CD8-positive, alpha-beta memory T cell (primary cell): ENCODE data around the gene COX10. TPM values are rescaled to one million over a fixed set of nuclear protein-coding genes. Genes with fewer than 3 reads are reported as not detected.
A peak's percentile ranks its signal among the peaks of the same experiment; 100 is the strongest.

Source experiments
- CTCF ChIA-PET: fragments of 350-600 bp; sonication (Branson Sonifier 250); formaldehyde crosslinking; loops from one replicate; lab custom pipeline; 2021; ENCODE audit warnings: antibody characterized with exemption; lab: Charles Lee
- POLR2A ChIA-PET: fragments of 350-600 bp; sonication (Branson Sonifier 250); formaldehyde crosslinking; loops from one replicate; lab custom pipeline; 2021; ENCODE audit warnings: antibody characterized with exemption; lab: Charles Lee
- DNase-seq, 5 donors: peaks; one replicate each; pipeline versions ENCODE4 v3.0.0 to v3.0.0-alpha.2; 2020 to 2022; ENCODE audit warnings: mixed read lengths in 1 of 5
- H3K27ac ChIP-seq: one replicate; pipeline ENCODE4 v1.7.0; 2013; ENCODE audit warnings: low read depth, mild to moderate bottlenecking, low read length, moderate library complexity
- H3K27me3 ChIP-seq: 2 replicates; pipeline ENCODE4 v1.7.0; 2013; ENCODE audit warnings: low read length, mild to moderate bottlenecking; ENCODE audit not compliant: insufficient read depth, poor library complexity, severe bottlenecking
- H3K36me3 ChIP-seq: 2 replicates; pipeline ENCODE4 v1.7.0; 2013; ENCODE audit warnings: mild to moderate bottlenecking, low read length, moderate library complexity; ENCODE audit not compliant: insufficient read depth
- H3K4me1 ChIP-seq: 2 replicates; pipeline ENCODE4 v1.7.0; 2013; ENCODE audit warnings: mild to moderate bottlenecking, low read length, moderate library complexity; ENCODE audit not compliant: insufficient read depth
- H3K4me3 ChIP-seq: 2 replicates; pipeline ENCODE4 v1.7.0; 2013; ENCODE audit warnings: mild to moderate bottlenecking, low read length
- H3K9me3 ChIP-seq: 2 replicates; pipeline ENCODE4 v1.7.0; 2013; ENCODE audit warnings: mild to moderate bottlenecking, low read length
- H3K27ac Mint-ChIP-seq, 8 donors: one replicate each; pipeline ENCODE4 v1.8.0; 2020 to 2021; ENCODE audit warnings: mixed read lengths in 8 of 8, mild to moderate bottlenecking in 6 of 8, inconsistent platforms in 3 of 8, moderate library complexity in 3 of 8
- H3K27me3 Mint-ChIP-seq, 2 donors: one replicate each; pipeline ENCODE4 v1.8.0; 2020 to 2021; ENCODE audit warnings: mixed read lengths in 2 of 2, mild to moderate bottlenecking in 1 of 2, moderate library complexity in 1 of 2
- H3K36me3 Mint-ChIP-seq, 3 donors: one replicate each; pipeline ENCODE4 v1.8.0; 2020 to 2021; ENCODE audit warnings: mixed read lengths in 3 of 3, inconsistent platforms in 1 of 3, mild to moderate bottlenecking in 1 of 3
- H3K4me1 Mint-ChIP-seq, 3 donors: one replicate each; pipeline ENCODE4 v1.8.0; 2020 to 2021; ENCODE audit warnings: mixed read lengths in 3 of 3, inconsistent platforms in 1 of 3, mild to moderate bottlenecking in 1 of 3
- H3K4me3 Mint-ChIP-seq, 7 donors: one replicate each; pipeline ENCODE4 v1.8.0; 2020 to 2021; ENCODE audit warnings: mixed read lengths in 7 of 7, mild to moderate bottlenecking in 6 of 7, moderate library complexity in 4 of 7, inconsistent platforms in 2 of 7
- H3K9me3 Mint-ChIP-seq, 5 donors: one replicate each; pipeline ENCODE4 v1.8.0; 2020 to 2022; ENCODE audit warnings: mixed read lengths in 5 of 5, mild to moderate bottlenecking in 3 of 5, moderate library complexity in 2 of 5, inconsistent platforms in 1 of 5
- polyA plus RNA-seq: library from polyadenylated mRNA; unstranded; fragments of 300-500 nt; fragmentation: Illumina TruSeq; gene quantifications from one replicate; pipeline ENCODE4 v1.2.3, GENCODE V29; 2021
- total RNA-seq, 2 experiments: library from RNA; stranded (reverse); gene quantifications; one replicate each; pipeline ENCODE4 v1.2.3, GENCODE V29; 2021

COX10 gene
- total and polyA plus RNA-seq, 3 experiments from 2014 or later = 19.9 to 30.9 (median 30.4) TPM

- no peaks in the 10 kb centered on the region for H3K36me3 ChIP-seq
- ChIA-PET POLR2A (no interaction called here), CTCF (interaction anchor here (1.4 kb wide), 1 partner anchor 83 kb away, joined by 4 read pairs; no protein-coding TSS in a partner anchor)
- no peaks in the 10 kb centered on the region for H3K27me3 Mint-ChIP-seq
- no peaks in the 10 kb centered on the region for H3K27me3 ChIP-seq
- H3K9me3 Mint-ChIP-seq = no peaks in the 10 kb centered on the region
- no peak for DNase-seq
- H3K36me3 Mint-ChIP-seq = no peaks in the 10 kb centered on the region
- no peak overlapping the region for H3K4me3 ChIP-seq
- no peak overlapping the region for H3K4me3 Mint-ChIP-seq
- peak overlapping the region in 2 of 8 donors; percentile 6 to 86 for H3K27ac Mint-ChIP-seq
- no peaks in the 10 kb centered on the region for H3K4me1 ChIP-seq
- H3K9me3 ChIP-seq = no peaks in the 10 kb centered on the region
- peaks cover 43 to 68% (median 68%) of the 10 kb centered on the region in 3 donors for H3K4me1 Mint-ChIP-seq
- H3K27ac ChIP-seq = no peak overlapping the region
Observed at GRCh38 chr17:14113137-14113536, 43.8 kb downstream of the COX10 start.

DNA sequence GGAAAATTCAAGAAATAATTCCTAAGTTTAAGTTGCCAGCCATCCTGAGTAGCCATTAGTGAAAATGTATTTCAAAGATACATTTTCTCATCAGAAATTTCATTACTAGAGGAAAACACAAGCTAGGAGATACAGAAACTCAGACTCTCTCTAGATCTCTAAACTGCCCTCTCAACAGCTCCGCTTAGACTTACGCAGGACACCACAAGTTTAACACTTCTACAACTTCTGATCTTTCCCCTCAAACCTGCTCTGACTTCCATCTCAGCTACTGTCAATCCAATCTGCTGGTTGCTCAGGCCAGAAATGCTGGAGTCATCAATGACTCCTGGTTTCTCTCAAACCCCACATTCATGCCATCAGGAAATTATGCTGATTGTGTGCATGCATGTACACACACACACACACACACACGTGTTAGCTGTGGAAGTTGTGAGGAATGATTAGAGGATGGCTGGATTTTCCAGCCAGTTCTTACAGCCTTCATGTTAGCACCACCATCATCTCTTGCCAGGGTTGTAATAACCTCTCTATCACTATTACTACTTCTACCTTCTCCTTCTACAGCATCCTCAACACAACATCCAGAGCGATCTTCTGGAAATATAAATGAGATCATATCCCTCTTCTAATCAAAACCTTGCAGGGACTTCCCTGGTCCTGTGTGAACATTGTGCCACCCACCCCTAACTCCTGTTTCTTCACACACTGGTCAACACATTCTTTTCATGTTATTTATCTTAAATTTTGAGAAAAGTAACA, 47.1 kb downstream of the COX10 start:
- H3K9me3 Mint-ChIP-seq = no peaks in the 10 kb centered on the region

DNA sequence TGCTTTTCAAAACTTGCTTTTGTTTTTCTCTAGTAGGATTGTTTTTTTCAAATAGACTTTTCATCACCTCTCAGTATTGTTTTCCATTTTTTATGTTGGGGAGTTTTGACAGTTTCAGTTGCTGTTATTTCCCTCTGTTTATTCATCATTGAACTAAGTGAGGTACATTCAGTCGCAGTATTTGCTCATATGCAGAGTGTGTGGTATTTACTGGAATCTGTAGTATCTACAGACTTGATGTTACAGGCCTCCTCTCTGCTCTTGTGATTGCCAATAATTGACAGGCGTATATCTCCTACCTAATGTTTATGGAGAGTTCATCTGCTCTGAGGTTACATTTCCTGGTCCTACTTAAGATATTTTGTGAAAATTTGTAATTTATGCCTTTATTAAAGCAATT, 49.6 kb downstream of the COX10 start:
- H3K4me1 Mint-ChIP-seq = peaks cover 59 to 82% (median 76%) of the 10 kb centered on the region in 3 donors
- no peaks in the 10 kb centered on the region for H3K9me3 Mint-ChIP-seq
- H3K27ac Mint-ChIP-seq = peak overlapping the region in 1 of 8 donors; percentile 76
- no peaks in the 10 kb centered on the region for H3K9me3 ChIP-seq
- no peaks in the 10 kb centered on the region for H3K36me3 ChIP-seq
- CTCF ChIA-PET = no interaction called here
- no peaks in the 10 kb centered on the region for H3K27me3 ChIP-seq
- no peak overlapping the region for H3K4me3 Mint-ChIP-seq
- H3K4me3 ChIP-seq = no peak overlapping the region
- no peak for DNase-seq
- no peak overlapping the region for H3K27ac ChIP-seq
- peaks cover 0 to 4% (median 4%) of the 10 kb centered on the region in 3 donors for H3K36me3 Mint-ChIP-seq
- no peaks in the 10 kb centered on the region for H3K27me3 Mint-ChIP-seq
- POLR2A ChIA-PET = no interaction called here
- peaks cover 23% of the 10 kb centered on the region for H3K4me1 ChIP-seq

More for the DNA sequence above, 47.1 kb downstream of the COX10 start:
- Histone ChIP-seq H3K36me3 (no peaks in the 10 kb centered on the region), H3K27ac (no peak overlapping the region), H3K27me3 (no peaks in the 10 kb centered on the region), H3K4me3 (no peak overlapping the region), H3K4me1 (peaks cover 12% of the 10 kb centered on the region), H3K9me3 (no peaks in the 10 kb centered on the region)
- Mint-ChIP-seq H3K4me3 (peak overlapping the region in 2 of 7 donors; percentile 24 to 34), H3K27me3 (no peaks in the 10 kb centered on the region), H3K4me1 (peaks cover 58 to 75% (median 75%) of the 10 kb centered on the region in 3 donors), H3K27ac (peak overlapping the region in 3 of 8 donors; percentile 10 to 25 (median 19)), H3K36me3 (no peaks in the 10 kb centered on the region)
- ChIA-PET POLR2A (no interaction called here), CTCF (no interaction called here)
- DNase-seq = no peak

GRCh38 chr17:14119546-14119945, 50.2 kb downstream of the COX10 start:
- H3K9me3 Mint-ChIP-seq = no peaks in the 10 kb centered on the region
- CTCF ChIA-PET = no interaction called here
- no peak for DNase-seq
- Histone ChIP-seq H3K4me1 (peaks cover 23% of the 10 kb centered on the region), H3K27me3 (no peaks in the 10 kb centered on the region), H3K4me3 (no peak overlapping the region), H3K27ac (no peak overlapping the region), H3K9me3 (no peaks in the 10 kb centered on the region), H3K36me3 (no peaks in the 10 kb centered on the region)
- peaks cover 62 to 85% (median 78%) of the 10 kb centered on the region in 3 donors for H3K4me1 Mint-ChIP-seq
- H3K27me3 Mint-ChIP-seq = no peaks in the 10 kb centered on the region
- H3K27ac Mint-ChIP-seq = peak overlapping the region in 4 of 8 donors; percentile 2 to 42 (median 18)
- H3K36me3 Mint-ChIP-seq = peaks cover 0 to 4% (median 4%) of the 10 kb centered on the region in 3 donors
- POLR2A ChIA-PET = no interaction called here
- no peak overlapping the region for H3K4me3 Mint-ChIP-seq

- no peak overlapping the region for H3K4me3 ChIP-seq
- H3K9me3 ChIP-seq = no peaks in the 10 kb centered on the region
- ChIA-PET POLR2A (no interaction called here), CTCF (no interaction called here)
- no peak for DNase-seq
- H3K4me1 ChIP-seq = peaks cover 28% of the 10 kb centered on the region
- Mint-ChIP-seq H3K36me3 (peaks cover 0 to 4% (median 4%) of the 10 kb centered on the region in 3 donors), H3K9me3 (no peaks in the 10 kb centered on the region), H3K4me3 (no peak overlapping the region), H3K27ac (peak overlapping the region in 2 of 8 donors; percentile 4 to 38), H3K4me1 (peaks cover 43 to 75% (median 71%) of the 10 kb centered on the region in 3 donors), H3K27me3 (no peaks in the 10 kb centered on the region)
- H3K36me3 ChIP-seq = no peaks in the 10 kb centered on the region
- no peaks in the 10 kb centered on the region for H3K27me3 ChIP-seq
- no peak overlapping the region for H3K27ac ChIP-seq
Observed at GRCh38 chr17:14121952-14122351, 52.6 kb downstream of the COX10 start.

- no peaks in the 10 kb centered on the region for H3K27me3 ChIP-seq
- Mint-ChIP-seq H3K36me3 (peaks cover 0 to 4% (median 4%) of the 10 kb centered on the region in 3 donors), H3K9me3 (no peaks in the 10 kb centered on the region), H3K4me1 (peaks cover 37 to 65% (median 62%) of the 10 kb centered on the region in 3 donors), H3K27ac (peak overlapping the region in 2 of 8 donors; percentile 20 to 56), H3K4me3 (no peak overlapping the region), H3K27me3 (no peaks in the 10 kb centered on the region)
- H3K36me3 ChIP-seq = no peaks in the 10 kb centered on the region
- ChIA-PET CTCF (no interaction called here), POLR2A (no interaction called here)
- DNase-seq = no peak
- peaks cover 28% of the 10 kb centered on the region for H3K4me1 ChIP-seq
- no peak overlapping the region for H3K27ac ChIP-seq
- H3K4me3 ChIP-seq = no peak overlapping the region
- H3K9me3 ChIP-seq = no peaks in the 10 kb centered on the region
Observed at GRCh38 chr17:14123619-14124278, 54.4 kb downstream of the COX10 start.

DNA sequence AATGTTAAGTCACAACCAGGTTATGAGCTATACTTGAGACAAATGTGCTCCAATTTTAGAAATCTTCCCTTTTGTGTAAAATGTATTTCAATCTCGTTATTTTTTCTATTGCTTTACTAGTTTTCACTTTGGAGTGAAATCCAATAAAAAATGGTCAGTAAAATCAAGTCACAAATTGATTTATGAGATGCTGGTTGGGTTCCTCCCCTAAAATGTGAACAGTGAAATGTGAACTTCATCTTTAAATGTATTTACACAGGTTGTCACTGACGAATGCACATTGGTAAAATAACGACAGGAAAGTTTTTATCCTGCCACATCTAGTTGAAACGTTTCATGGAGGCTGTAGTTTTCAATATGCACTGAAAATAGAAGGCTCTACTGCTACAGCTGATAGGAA, 55.5 kb downstream of the COX10 start:
- Histone ChIP-seq H3K27me3 (no peaks in the 10 kb centered on the region), H3K4me1 (peaks cover 20% of the 10 kb centered on the region), H3K9me3 (no peaks in the 10 kb centered on the region), H3K4me3 (no peak overlapping the region), H3K27ac (no peak overlapping the region), H3K36me3 (no peaks in the 10 kb centered on the region)
- no peak for DNase-seq
- Mint-ChIP-seq H3K27ac (no peak overlapping the region), H3K4me1 (peaks cover 27 to 54% (median 51%) of the 10 kb centered on the region in 3 donors), H3K36me3 (peaks cover 0 to 4% (median 4%) of the 10 kb centered on the region in 3 donors), H3K9me3 (no peaks in the 10 kb centered on the region), H3K4me3 (no peak overlapping the region), H3K27me3 (no peaks in the 10 kb centered on the region)
- ChIA-PET CTCF (no interaction called here), POLR2A (no interaction called here)
